Mesothelial cell of epicardium (in vitro differentiated cells): ENCODE results near the gene AHCYL2. TPM values are rescaled to one million over a fixed set of nuclear protein-coding genes. Genes with fewer than 3 reads are reported as not detected.
A peak's percentile ranks its signal among the peaks of the same experiment; 100 is the strongest.

Experiments
- DNase-seq, 2 experiments: peaks; one replicate each; pipeline ENCODE4 v3.0.0; 2021; ENCODE audit warnings: low spot score in 2 of 2; ENCODE audit not compliant: unreplicated experiment in 2 of 2
- H3K27ac Mint-ChIP-seq: 2 replicates; pipeline ENCODE4 v1.8.0; 2021; ENCODE audit warnings: mixed read lengths
- H3K27me3 Mint-ChIP-seq: 2 replicates; pipeline ENCODE4 v1.8.0; 2021; ENCODE audit warnings: low read depth, mixed read lengths
- H3K36me3 Mint-ChIP-seq: 2 replicates; pipeline ENCODE4 v1.8.0; 2021; ENCODE audit warnings: mixed read lengths
- H3K4me1 Mint-ChIP-seq: 2 replicates; pipeline ENCODE4 v1.8.0; 2021; ENCODE audit warnings: mixed read lengths
- H3K4me3 Mint-ChIP-seq: 2 replicates; pipeline ENCODE4 v1.8.0; 2021; ENCODE audit warnings: mild to moderate bottlenecking, moderate library complexity, mixed read lengths
- H3K9me3 Mint-ChIP-seq: 2 replicates; pipeline ENCODE4 v1.8.0; 2021; ENCODE audit warnings: mixed read lengths
- total RNA-seq: library from RNA; stranded (reverse); gene quantifications from 3 replicates; pipeline ENCODE4 v1.2.1, GENCODE V29; 2021
- TF ChIP-seq, protein P1 (sequence below): fragments of 200-600 bp; sonication (generic); IDR thresholded peaks from one replicate; pipeline ENCODE4 v1.5.0; 2021; ENCODE audit warnings: antibody characterized with exemption; ENCODE audit not compliant: unreplicated experiment

Gene AHCYL2
- total RNA-seq, 1 donor from 2014 or later = 22.8 TPM

- Mint-ChIP-seq H3K27me3 (no peaks in the 10 kb centered on the region), H3K9me3 (no peaks in the 10 kb centered on the region), H3K27ac (no peak overlapping the region), H3K4me3 (no peak overlapping the region), H3K4me1 (no peaks in the 10 kb centered on the region), H3K36me3 (no peaks in the 10 kb centered on the region)
- DNase-seq = no peak
- TF ChIP-seq, protein P1, sequence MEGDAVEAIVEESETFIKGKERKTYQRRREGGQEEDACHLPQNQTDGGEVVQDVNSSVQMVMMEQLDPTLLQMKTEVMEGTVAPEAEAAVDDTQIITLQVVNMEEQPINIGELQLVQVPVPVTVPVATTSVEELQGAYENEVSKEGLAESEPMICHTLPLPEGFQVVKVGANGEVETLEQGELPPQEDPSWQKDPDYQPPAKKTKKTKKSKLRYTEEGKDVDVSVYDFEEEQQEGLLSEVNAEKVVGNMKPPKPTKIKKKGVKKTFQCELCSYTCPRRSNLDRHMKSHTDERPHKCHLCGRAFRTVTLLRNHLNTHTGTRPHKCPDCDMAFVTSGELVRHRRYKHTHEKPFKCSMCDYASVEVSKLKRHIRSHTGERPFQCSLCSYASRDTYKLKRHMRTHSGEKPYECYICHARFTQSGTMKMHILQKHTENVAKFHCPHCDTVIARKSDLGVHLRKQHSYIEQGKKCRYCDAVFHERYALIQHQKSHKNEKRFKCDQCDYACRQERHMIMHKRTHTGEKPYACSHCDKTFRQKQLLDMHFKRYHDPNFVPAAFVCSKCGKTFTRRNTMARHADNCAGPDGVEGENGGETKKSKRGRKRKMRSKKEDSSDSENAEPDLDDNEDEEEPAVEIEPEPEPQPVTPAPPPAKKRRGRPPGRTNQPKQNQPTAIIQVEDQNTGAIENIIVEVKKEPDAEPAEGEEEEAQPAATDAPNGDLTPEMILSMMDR = no peak
These were observed 113.6 kb downstream of the AHCYL2 start for GRCh38 chr7:129338450-129338849.

- Mint-ChIP-seq H3K27me3 (no peaks in the 10 kb centered on the region), H3K4me3 (no peak overlapping the region), H3K4me1 (no peaks in the 10 kb centered on the region), H3K36me3 (no peaks in the 10 kb centered on the region), H3K27ac (no peak overlapping the region), H3K9me3 (no peaks in the 10 kb centered on the region)
- TF ChIP-seq, protein P1 = no peak
- DNase-seq = no peak
These were observed 116.4 kb downstream of the AHCYL2 start for GRCh38 chr7:129341212-129341611.

- Mint-ChIP-seq H3K4me3 (no peak overlapping the region), H3K27me3 (no peaks in the 10 kb centered on the region), H3K9me3 (no peaks in the 10 kb centered on the region), H3K36me3 (no peaks in the 10 kb centered on the region), H3K4me1 (no peaks in the 10 kb centered on the region), H3K27ac (no peak overlapping the region)
- DNase-seq = no peak
- TF ChIP-seq, protein P1 = no peak
These were observed 117.3 kb downstream of the AHCYL2 start for GRCh38 chr7:129341816-129342806.

DNA sequence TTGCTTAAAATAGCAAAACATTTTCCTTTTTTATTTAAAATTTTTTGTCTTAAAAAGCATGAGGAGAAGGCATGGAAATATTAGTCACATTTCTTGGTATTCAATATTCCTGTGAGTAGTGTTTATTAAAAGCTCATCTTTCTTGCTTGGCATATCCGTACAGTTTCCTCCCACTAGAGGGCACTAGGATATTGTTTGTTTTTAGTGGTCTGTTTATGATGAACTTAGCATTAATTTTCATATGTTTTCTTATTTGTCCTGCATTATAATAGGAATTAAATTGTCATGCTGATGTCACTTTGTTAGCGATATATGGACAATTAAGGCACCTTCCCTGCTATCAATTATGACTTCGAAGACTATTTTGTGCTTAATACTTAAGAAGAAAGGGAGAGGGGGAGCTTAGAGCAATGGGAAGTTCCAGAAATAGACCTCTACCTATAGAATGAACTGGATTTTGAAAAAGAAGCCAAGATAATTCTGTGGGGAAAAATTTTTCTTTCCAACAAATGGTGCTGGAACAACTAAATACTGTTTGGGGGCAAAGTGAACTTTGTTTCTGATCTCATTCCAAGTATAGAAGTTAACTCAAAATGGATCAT, 118.4 kb downstream of the AHCYL2 start:
- Mint-ChIP-seq H3K27ac (no peak overlapping the region), H3K4me3 (no peak overlapping the region), H3K27me3 (no peaks in the 10 kb centered on the region), H3K36me3 (no peaks in the 10 kb centered on the region), H3K4me1 (no peaks in the 10 kb centered on the region), H3K9me3 (no peaks in the 10 kb centered on the region)
- TF ChIP-seq, protein P1 = peak; percentile 71
- DNase-seq = no peak

- Mint-ChIP-seq H3K36me3 (no peaks in the 10 kb centered on the region), H3K27ac (no peak overlapping the region), H3K9me3 (no peaks in the 10 kb centered on the region), H3K4me3 (no peak overlapping the region), H3K27me3 (no peaks in the 10 kb centered on the region), H3K4me1 (no peaks in the 10 kb centered on the region)
- TF ChIP-seq, protein P1 = no peak
- no peak for DNase-seq
These were observed 122.5 kb downstream of the AHCYL2 start for GRCh38 chr7:129347330-129347729.
